ENCODE data around the gene TPRKB.

DNA sequence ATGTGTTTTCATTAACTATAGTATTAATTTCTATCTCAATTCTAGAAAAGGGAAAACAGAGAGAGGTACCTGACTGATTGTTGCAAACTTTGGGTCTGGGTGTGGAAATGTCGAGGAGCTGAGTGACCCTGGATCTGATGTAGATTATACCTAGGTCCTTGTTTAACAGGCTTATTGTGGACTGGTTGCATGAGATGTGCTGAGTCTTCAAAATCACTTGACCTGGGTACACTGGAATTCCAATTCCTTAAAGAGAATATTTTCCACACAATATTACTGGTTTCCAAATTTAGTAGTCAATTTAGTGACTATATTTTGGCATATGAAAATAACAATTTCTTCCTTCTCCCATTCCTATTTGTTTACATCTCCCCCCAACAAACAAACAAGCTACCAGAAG is 29.2 kb upstream of the TPRKB start:
- TF ChIP-seq, protein P1, sequence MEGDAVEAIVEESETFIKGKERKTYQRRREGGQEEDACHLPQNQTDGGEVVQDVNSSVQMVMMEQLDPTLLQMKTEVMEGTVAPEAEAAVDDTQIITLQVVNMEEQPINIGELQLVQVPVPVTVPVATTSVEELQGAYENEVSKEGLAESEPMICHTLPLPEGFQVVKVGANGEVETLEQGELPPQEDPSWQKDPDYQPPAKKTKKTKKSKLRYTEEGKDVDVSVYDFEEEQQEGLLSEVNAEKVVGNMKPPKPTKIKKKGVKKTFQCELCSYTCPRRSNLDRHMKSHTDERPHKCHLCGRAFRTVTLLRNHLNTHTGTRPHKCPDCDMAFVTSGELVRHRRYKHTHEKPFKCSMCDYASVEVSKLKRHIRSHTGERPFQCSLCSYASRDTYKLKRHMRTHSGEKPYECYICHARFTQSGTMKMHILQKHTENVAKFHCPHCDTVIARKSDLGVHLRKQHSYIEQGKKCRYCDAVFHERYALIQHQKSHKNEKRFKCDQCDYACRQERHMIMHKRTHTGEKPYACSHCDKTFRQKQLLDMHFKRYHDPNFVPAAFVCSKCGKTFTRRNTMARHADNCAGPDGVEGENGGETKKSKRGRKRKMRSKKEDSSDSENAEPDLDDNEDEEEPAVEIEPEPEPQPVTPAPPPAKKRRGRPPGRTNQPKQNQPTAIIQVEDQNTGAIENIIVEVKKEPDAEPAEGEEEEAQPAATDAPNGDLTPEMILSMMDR (IDR thresholded peaks at IDR 0.05) = no peak
- TF ChIP-seq POLR2A (IDR thresholded peaks at IDR 0.05) = no peak

All from testis (tissue), 2 donors.